Tongue (tissue), 2 donors: ENCODE measurements around the gene SCUBE1. TPM values are rescaled to one million over a fixed set of nuclear protein-coding genes. Genes with fewer than 3 reads are reported as not detected.

ENCODE experiments used
- DNase-seq: peaks from one replicate; pipeline ENCODE4 v3.0.0-alpha.2; 2015
- total RNA-seq: library from RNA; depleted of rRNA; stranded (reverse); fragments of >200 nt; gene quantifications from one replicate; pipeline ENCODE4 v1.2.3, GENCODE V29; 2014

The SCUBE1 gene
- total RNA-seq, 1 donor from 2014 or later, result 0.41 TPM

DNA sequence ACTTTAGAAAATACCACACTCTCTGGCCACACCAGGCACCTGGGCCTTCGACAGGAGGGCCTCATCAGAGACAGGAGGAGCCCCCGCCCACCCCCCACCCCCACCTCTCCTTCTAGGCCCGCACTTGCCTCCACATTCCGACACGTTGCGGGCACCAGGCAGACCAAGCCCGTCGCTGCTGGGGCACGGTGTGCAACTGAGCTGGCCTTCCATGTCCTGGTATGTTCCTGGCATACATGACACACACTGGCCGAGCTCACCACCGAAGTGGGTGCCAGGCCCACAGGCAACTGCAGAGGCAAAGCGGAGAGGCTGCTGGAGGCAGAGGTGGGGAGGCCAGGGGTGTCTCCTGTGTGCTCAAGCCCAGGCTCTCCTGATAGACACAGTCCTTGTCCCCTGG, 129.2 kb downstream of the SCUBE1 start:
- no peak for DNase-seq

DNA sequence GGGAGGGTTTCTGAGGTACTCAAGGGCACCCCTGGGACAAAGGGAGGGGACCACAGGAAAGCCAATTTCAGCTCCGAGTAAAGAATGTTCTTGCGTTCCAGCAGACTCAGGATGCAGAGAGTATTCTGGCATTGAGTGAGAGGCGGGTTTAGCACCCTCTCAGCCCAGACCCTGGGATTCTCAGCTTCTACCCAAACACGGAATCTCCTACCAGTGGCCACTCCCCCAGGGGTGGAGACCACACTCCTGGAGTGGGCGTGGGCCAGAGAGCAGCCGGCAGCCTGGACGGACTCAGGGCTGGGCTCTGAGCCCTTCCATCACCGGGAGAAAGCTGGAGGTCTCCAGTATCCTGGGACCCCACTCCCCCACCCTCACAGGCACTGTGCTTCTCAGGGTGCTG, 130.1 kb downstream of the SCUBE1 start:
- DNase-seq, result peak; percentile 70

DNA sequence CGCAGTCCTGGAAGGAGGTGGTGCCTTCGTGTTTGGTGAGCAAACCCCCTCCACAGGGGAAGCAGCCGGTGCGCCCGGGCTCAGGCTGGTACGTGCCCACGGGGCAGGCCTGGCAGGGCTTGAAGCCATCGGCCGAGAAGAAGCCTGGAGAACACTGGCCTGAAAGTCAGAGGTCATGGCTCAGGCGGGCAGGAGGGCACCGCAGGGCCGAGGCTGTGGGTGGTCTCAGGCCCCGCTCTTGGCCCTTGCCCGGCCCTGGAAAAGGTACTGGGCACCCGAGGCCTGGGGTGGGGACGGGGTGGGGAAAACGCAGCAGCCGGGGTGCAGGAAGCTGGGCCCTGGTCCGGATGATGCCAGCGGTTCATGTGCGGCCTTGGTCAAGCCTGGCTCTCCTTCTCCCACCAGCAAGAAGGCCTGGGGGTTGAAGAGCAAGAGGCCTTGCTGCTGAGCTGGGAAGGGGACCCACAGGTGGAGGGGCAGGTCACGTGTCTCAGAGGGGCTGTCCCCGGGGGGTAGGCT, 130.7 kb downstream of the SCUBE1 start:
- DNase-seq, result no peak

DNA sequence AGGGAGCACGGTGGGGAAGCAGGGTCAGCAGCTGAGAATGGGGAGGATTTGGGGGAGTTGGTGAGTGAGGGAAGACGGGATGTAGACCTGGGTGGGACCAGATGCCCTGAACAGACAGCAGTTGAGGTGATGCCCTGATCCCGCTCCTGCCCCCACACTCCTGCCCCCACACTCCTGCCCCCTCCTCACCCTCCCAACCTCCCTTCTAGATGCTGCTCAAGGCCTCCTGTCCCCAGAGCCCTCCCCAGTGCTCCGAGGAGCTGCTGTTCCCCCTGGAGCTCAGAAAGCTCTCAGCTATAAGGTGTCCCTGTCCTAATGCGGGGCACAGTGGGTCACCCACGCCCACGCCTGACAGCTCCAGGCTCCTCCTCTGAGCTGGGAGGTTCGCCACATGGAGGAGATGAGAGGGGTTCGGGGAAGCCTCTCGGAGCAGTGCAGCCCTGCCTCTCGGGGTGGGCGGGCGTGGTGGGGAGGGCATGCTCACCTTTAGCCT, 131.2 kb downstream of the SCUBE1 start:
- DNase-seq, result no peak

DNA sequence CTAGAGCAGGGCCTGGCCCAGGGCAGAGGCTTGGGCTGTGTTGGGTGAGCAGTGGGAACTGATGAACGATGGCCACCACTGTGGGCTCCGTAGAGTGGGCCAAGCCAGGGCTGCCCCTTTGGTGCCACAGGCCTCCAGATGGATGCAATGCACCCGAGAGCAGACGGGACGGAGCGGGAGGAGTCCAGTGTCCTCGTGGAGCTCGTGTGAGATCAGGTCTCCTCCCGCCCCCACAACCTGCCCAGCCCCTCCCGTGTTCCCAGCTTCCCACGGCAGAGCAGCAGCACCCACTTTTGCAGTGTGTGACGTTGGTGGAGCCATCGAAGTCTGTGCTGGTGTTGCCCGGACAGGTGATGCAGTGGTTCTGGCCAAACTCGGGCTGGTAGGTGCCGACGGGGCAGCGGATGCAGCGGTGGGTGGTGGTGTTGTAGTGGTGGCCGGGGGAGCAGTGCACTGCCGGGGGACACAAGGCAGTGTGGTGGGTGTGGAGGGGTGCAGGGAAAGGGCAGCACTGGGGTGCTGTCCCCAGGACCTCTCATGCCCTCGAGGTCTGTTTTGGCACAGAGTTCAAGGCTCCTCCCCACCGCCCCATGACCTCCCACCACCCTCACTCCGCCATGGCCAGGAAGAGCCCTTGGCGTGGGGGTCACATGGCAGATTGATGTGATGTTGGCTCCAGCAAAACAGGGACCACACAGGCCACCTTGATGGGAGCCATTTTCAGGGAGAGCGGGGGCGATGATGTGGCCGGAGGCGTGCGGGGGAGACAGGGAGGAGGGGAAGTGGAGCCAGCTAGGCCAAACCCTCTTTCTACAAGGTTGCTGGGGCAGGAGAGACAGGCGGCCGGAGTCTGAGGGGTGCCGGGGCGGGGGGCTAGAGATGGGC, 132.3 kb downstream of the SCUBE1 start:
- no peak for DNase-seq

DNA sequence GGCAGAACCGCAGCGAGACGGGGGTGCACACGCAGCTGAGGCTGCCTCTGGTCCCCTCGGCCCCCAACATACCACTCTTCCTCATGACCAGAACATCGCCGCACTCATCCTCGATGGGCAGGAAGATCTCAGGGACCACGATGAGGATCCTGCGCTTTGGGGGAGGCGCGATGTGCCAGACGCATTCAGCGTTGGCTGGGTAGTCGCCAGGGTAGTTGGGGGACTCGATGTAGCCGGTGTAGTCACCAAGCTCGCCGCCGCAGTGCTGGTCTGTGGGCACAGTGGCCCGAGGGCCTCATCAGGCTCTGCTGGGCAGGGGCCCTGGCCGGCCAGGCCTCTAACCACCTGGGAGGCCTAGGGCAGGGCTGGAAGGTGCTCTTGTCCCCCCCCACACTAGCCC, 133.2 kb downstream of the SCUBE1 start:
- no peak for DNase-seq

DNA sequence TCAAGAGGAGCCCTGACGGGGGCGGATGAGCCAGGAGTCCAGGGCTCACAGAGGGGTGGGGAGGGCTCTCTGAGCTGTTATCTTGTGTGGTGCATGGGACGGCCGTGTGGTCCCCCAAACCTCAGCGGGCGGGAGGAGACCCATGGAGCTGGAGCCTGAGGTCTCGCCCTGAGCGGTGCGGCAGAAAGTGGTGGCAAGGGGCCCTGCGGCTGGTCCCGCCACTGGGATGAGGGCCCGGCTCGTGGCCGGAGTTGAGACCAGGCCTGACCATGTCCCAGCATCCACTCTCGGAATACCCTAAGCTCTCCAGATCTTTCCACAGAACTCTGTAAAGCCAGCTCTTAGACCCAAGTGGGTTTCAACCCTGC, 133.7 kb downstream of the SCUBE1 start:
- DNase-seq, result no peak

DNA sequence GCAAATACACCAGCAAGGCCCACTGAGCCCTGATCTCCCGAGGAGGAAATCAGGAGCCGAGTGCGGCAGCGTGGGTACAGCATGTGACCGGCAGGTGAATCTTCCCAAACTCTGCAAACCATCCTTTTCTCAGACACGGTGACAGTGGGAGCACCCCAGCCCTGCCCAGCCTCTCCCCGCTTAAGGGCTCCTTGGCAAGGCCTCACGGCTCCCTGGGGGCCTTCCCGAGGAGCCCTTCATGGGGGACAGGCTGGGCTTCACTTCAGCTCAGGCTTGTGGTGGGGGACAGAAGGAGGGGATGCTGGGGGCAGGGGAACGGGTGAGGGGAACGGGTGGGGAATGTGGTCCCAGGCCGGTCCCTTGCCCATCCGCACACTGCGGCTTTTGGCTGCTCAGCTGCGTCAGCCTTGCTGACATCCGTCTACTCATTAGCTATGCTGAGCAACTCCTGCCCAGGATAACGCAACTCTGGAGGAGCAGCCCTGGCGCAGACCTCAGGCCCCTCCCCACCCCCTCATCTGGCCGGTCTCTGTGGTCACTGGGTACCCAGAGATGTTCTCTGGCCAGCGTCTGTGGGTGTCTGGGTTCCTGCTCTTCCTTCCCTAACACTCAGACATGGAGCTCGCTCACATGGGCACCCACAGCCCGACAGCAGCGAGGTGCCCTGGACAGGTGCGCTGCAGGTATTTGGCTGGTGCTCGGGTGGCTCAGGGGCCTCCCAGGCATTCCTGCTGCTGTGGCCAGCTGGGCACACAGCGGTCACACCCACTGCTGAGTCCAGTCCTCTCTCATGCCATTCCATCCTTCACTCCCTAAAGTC, 134.3 kb downstream of the SCUBE1 start:
- DNase-seq, result no peak

DNA sequence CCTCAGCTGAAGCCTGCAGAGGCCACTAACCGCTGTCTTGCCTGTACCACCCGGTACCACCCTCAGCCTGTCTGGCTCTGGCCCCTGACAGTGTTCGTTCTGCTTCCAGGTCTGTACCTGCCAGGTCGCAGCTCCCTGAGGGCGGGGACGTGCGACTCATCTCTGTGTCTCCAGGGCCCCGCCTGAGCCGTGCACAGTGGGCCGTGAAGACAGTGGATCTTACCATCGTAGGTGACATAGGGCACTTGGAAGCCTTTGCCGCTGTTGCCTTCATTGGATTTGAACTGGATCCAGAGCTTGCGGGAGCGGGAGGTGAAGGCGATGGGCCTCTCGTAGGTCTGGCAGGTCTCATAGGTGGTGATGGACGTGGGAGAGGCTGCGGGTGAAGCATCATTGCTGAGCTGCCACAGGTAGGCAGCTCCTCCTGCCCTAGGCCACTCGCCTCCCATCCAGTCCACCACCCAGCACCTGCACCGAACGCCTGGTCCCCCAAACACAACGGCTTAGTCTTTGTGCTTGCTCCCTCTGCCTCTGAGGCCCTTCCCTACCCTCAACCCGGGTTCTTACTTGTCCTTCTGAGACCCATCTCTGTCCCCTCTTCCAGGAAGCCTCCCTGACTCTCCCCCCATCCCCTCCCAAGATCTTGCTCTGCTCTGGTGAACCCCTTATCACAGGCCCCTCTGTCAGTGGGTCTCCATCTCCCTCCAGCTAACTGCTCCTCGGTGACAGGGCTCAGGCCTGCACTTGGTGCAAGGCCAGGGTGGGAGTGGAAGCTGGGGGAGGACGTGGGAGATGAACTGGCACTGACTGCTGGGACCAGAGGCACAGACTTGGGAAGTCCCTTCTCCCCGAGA, 135.1 kb downstream of the SCUBE1 start:
- DNase-seq, result no peak

DNA sequence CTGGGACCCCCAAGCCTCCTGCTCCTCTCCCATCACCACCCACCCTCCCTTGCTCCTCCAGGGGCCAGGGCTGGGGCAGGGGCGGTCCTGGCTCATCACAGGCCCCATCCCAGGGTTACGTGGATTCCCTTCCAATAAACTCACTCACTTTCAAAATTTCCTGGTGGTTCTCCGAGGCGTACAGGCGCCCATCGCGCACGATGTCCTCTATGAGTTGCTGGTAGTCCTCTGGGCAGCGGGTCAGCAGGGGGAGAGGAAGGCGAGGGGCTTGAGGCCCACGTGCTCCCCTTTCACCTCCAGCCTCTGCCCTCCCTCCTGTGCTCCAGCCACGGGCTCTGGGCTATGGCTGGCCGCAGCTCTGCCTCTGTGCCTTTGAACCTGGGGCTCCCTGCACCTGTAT, 135.8 kb downstream of the SCUBE1 start:
- DNase-seq, result no peak

DNA sequence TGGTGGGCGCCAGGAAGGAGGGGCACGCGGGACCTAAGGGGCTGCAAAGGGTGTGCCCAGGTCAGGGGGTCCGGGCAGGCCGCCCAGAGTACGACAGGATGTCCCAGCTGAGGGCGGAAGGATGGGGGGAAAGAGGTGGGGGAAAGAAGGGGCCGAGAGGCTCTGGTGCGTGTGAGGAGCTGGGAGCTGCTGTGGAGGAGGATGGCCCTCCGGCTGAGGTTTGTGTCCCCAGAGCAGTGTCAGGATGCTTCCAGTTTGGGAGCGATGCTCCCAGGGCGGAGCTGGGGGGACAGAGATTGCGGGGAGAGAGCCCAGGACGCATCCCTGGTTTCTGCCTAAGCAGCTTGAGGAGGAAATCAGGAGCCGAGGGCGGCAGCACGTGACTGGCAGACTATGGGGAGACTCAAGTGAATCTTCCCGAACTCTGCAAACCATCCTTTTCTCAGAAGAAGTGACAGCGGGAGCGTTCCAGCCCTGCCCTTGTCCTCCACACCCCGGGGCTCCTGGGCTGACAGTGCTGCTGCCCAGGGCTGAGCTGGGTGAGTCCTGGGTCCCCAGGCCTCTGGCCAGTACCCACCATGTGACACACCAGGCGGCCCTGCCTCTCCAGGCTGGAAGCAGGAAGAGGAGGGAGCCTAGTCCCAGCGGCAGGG, 136.5 kb downstream of the SCUBE1 start:
- DNase-seq, result no peak

DNA sequence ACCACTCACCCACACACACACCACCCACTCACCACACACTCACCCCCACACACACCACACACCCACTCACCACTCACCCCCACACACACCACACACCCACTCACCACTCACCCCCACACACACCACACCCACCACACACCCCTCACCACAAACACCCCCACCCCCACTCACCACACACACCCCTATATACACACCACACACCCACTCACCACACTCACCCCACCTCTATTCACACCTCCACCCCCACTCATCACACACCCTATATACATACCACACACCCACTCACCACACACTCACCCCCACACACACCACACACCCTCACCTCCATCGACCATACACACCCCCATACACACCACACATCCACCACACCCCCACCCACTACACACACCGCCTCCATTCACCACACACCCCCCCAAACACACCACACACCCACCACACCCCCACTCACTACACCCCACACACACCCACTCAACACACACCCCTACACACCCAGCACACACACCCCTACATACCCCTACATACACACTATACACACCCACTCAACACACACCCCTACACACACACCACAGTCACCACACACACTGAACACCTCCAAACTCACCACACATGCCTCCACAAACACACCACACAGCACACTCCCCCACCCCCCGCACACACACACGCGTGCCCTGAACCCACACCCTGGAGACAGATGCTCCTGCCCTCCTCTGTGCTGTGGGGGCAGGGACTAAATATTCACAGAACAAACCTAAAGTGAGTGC, 137.2 kb downstream of the SCUBE1 start:
- no peak for DNase-seq

DNA sequence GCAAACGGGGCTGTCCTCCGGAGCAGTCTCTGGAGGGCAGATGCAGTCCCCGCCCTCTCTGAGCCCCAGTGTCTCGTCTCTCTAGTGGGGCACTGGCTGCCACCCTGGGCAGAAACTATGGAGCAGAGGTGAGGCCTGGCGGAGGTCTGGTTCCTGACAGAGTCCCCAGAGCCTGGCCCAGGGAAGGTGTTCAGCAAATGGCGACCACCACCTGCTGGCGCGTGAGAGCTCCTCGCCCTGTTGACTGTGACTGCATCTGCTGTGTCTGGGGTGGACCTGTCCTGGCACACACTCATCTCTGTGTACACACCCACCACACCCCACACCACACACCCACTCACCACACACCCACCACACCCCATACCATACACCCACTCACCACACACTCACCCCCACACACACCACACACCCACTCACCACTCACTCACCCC, 137.9 kb downstream of the SCUBE1 start:
- no peak for DNase-seq

DNA sequence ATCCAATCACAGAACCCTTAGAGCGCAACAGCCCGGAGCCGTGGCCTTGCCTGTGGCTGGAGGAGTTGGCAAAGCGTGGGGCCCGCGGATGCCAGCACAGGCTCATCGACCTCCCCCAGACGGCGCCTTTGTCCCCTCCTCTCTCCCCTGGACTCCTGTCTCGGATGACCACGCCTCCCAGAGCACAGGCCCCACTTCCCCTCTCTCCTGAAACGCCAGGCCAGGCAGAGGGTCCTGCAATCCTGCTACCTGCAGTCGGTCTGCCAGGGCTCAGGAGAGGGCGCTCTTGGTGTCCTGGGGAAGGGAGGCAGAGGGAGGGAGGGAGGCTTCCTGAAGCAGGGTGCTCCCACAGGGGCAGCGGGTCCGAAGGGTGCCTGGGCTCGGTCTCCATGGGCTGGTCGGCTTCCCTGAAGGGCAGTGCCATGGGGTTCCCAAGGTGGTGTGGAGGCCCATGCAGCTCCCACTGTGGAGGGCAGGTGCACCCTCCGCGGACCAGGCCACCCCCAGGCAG, 139.6 kb downstream of the SCUBE1 start:
- DNase-seq, result no peak

DNA sequence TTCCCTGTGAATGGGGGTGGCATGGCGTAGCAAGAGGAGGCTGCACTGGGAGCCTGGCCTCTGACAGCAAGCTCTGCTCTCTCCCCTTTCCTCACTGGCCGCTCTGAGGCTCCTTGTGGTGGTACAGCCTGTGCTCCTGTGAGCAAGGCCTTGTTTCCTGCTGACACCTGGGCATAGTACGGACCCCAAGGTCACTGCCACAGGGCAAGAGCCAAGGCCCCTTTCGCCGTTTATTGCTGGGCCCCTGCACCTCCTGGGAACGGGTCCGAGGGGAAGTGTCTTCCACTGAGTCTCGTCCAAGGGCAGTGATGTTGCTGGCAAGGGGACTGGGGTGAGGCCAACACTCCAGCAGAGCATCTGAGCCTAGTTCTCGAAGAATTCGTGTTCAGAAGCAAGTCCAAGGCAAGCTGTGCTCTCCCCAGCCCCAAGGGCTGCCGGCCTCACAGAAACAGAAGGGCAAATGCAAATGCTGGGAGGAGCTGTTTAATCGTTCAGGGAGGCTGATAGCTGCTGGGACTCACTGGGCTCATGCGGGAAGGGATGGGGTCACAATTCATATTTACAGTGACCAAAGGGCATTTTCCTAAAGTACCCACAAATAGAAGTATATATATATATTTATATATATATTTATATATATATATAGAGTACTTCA, 140.3 kb downstream of the SCUBE1 start:
- no peak for DNase-seq

DNA sequence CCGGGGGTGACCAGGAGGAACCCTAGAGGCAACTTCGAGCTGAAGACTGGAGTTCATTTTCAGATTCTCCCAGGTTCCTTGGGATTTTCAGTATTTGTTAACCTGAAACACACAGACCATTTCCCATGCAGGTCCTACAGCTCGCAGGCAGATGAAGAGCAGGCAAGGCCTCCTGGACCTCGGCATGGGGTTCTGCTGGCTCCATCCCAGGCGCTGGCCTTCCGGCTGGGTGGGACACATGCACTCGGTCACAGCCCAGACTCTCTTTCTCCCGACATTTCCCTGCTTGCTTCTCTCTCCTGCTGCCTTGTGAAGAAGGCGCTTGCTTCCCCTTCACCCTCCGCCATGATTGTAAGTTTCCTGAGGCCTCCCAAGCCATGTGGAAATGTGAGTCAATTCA, 140.8 kb downstream of the SCUBE1 start:
- no peak for DNase-seq

DNA sequence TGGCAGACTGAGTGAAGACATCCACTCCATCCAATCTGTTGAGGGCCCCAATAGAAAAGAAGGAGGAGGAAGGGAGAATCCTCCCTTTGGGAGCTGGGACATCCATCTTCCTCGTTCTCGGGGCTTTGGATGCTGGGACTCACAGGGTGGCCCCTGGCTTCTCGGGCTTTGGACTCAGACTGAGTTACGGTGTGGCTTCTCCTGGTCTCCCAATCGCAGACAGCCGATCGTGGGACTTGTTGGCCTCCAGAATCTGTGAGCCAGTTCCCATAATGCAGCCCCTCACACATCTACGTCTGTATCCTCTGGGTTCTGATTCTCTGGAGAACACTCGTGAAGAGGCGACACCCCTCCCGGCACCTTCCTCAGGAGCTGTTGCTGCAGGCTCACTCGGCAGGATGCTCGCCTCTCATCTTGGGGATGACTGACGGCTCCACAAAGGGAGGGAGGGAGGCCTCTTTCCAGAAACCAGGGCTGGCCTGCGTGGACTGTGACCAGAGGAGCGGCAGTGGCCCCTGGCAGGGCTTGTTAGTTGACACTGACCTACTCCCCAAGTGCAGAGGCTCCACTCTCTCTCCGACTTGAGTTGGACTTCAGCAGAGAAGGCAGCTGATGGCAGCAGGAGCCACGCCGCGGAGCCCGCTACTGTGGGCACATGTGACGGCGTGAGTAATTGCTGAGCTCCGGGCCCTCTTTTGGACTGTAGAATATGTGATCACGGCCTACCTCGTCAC, 141.5 kb downstream of the SCUBE1 start:
- no peak for DNase-seq

DNA sequence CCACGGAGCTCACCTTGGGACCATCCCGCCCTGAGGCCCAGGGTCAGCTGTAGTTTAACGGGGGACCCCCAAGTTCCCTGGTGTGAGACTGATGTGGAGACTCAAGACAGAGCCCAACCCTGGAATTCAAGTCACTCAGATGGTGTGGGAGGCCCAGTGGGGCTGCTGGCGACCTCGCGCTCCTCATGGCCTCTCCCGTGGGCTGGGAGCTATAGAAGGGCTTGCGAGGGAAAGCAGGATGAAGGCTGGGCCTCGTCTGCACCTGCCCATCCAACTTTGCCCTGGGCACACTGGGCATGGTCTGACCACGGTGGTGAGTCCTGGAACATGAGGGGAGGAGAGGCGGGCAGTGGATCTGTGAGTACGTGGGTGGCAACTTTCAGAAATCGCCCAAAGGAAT, 142.6 kb downstream of the SCUBE1 start:
- DNase-seq, result no peak

DNA sequence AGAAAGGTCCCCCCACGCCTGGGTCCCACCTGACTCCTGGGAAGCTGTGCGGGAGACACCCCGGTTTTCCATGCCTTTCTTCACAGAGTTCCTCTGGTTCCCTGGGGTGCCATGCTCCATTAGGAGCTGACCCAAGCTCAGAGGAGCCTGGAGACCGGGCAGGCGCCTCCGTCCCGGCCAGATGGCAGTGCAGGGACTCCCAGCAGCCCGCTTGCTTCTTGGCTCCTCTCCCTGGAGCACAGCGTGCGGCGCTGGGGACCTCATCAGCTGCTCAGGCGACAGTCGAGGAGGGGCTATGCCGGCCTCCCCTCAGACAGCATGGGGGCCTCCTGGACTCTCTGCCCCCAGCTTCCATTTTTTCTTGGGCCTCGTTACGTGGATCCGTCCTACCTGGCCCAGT, 143.1 kb downstream of the SCUBE1 start:
- DNase-seq, result no peak
